HG02798 (cell line): ENCODE measurements around the gene BCAN.
"Not testable (repeated sequence)": the region's sequence is repeated elsewhere in the genome, so short reads cannot be mapped to it uniquely, and the experiment has no call there.

Source experiments
- ATAC-seq: cut with Tn5 transposase; IDR thresholded peaks from one replicate; pipeline ENCODE4 v1.9.1; 2021; ENCODE audit warnings: mild to moderate bottlenecking; ENCODE audit not compliant: unreplicated experiment, poor library complexity

Gene BCAN

GRCh38 chr1:156616463-156616862 lies 25.5 kb upstream of the BCAN start:
- ATAC-seq: no peak

DNA sequence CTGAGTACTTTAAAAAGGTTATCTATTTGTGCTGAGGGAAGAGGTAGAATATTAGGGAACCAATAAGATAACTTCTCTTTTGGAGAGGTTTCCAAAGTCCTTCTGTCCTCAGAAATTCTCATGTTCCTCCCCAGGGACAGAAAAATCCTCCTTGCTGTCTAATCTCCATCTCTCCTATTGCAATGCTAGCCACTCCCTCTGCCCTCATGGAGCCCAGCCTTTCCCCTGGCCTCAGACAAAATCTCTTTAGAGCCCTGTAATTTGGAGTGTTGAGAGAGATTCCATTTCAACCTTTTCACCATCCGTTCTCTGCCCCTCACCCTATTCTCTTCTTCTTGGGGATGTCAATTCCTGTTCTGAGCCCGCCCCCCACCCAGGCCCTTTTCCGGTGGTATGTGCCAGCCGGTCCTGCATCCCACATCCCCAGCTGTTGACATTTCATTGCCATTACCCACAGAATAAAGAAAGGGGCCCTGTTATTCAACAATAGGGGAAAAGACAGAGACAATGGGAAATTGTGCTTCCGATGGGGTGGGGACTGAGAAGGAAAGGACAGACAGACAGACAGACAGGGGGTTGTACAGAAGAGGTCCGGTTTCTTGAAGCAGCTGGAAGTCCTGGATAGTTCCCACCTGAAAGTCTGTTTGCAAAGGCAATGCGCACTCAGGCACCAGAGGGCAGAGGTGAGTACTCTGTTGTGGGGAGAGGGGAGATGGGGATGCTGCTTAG lies 22.9 kb upstream of the BCAN start, which contains the start of gene HAPLN2:
TSS of gene HAPLN2 (plus strand) at position 563 of the 729 bp plus-strand sequence. CDS start 4,076 bp downstream, outside the sequence.
- ATAC-seq: no peak

DNA sequence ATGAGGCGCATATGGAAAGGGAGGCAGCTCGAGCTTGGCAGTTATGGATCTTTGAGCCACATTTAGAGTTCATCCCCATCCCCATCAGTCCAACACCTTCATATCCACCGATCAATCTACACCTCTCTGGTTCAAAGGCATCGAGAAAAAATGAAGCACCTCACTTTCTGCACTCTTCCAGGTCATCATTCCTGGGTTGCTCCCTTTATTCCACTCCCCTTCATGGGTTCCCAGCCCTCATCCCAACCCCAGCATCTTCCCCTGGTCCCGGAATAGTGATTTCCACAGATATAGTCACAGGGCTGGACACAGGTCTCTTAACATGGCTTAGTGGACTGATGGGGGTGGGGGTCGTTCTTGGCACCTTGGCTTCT lies 22.3 kb upstream of the BCAN start:
- no peak for ATAC-seq

DNA sequence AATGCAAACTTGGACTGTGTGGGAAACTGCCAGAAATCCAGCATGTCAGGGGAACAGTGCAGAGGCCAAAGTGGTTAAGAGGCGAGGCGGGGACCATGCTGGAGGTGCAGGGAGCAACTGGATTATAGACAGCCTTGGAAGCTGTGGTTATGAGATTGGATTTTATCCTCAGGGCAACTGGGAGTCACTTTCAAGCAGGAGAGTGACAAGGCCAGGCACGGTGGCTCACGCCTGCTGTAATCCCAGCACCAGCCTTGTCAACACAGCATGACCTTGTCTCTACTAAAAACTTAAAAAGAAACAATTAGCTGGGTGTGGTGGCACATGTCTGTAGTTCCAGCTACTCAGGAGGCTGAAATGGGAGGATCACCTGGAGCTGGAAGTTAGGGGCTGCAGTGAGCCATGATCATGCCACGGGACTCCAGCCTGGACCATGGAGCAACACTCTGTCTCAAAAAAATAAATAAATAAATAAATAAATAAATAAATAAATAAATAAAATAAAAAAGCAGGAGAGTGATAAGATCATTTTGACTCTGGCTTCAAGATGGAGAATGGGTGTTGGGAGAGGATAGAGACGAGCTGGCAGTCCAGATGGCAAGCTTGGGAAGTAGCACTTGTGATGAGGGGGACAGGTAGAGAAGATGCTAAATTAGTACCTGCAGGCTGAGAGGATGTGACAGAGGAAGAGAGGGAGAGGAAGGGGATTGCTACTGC lies 19.2 kb upstream of the BCAN start:
- no peak for ATAC-seq

GRCh38 chr1:156623946-156624813 lies 17.7 kb upstream of the BCAN start:
- ATAC-seq: no peak

DNA sequence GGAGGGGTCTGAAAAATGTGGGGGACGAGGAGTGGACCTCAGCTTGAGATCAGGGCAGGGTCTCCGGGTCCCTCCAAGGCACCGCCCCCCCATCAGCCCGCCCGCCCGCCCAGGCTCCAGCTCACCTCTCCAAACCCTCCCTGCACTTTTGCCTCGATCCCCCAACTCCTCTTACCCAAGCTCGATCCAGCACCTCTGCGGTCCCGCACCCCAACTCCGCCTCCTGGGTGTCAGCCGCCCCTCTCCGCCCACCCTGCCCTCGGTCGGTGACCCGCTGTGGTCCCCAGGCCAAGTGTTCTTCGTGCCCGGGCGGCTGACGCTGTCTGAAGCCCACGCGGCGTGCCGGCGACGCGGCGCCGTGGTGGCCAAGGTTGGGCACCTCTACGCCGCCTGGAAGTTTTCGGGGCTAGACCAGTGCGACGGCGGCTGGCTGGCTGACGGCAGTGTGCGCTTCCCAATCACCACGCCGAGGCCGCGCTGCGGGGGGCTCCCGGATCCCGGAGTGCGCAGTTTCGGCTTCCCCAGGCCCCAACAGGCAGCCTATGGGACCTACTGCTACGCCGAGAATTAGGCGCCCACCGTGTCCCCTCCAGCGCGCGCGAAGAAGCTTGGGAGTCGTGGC lies 17.0 kb upstream of the BCAN start:
- no peak for ATAC-seq

DNA sequence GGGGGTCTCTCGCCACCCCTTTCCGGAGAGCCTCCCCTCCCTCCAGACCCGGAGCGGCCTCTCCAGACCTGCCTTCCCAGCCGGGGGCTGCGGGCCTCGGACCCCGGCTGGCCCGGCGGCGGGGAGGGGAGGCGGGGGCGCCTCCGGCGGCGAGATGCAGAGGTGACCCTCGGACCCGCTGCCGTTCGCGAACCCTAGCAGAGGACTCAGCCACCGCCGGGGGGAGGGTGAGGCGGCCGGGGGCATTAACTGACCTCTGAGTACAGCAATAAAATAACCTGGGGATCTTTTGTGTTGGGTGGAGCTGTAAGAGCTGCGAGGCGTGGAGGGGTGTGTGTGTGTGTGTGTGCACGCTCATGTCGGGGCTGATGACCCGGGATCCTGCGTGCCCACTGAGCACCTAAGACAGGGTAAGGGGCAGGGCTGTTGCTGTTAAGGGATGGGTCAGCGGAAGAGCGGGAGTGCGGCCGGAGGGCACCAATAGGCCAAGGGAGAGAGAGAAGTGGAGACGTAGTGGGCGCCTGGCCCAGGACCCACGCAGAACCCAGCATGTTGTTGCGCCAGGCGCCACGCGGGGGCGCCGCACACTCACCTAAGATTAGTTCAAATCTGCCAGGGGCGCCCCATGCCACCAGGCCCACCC lies 16.4 kb upstream of the BCAN start:
- ATAC-seq: peak; percentile 39

- no peak for ATAC-seq
These were observed 15.9 kb upstream of the BCAN start for GRCh38 chr1:156626079-156626438.

DNA sequence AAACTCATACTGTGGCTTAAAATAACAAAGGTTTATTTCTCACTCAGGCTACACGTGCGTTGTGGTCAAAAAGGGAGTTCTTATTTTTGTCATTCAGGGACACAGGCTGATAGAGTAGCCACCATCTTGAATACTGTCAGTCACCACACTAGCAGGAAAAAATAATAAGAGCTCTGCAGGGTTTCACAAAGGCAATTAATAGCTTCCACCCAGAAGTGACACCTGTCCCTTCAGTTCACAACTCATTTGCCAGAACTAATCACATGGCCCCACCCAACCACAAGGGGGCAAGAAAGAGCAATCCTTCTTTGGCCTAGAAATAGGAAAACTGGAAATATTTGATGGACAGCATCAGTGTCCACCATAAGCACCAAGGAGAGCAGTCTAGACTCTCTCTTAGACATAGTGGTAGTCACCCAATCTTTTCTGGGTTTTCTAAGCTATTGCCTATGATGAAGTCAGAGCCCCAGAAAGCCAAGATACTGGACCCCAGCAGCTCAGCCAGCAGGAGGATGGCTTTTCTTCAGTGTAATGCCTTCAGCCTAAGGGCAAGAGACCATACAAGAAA lies 14.5 kb upstream of the BCAN start:
- ATAC-seq: peak; percentile 61

GRCh38 chr1:156629823-156630449 lies 12.0 kb upstream of the BCAN start:
- no peak for ATAC-seq

DNA sequence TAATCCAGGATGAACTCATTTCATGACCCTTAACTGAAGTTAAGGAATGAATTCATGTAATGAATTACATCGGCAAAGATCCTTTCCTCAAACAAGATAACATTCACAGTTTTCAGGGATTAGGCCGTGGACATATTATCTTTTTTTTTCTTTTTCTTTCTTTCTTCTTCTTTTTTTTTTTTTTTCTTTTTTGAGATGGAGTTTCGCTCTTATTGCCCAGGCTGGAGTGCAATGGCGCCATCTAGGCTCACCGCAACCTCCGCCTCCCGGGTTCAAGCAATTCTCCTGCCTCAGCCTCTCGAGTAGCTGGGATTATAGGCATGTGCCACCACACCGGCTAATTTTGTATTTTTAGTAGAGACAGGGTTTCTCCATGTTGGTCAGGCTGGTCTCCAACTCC lies 10.8 kb upstream of the BCAN start:
- not testable (repeated sequence) for ATAC-seq

- ATAC-seq: no peak
These were observed 9.6 kb upstream of the BCAN start for GRCh38 chr1:156632355-156632754.

DNA sequence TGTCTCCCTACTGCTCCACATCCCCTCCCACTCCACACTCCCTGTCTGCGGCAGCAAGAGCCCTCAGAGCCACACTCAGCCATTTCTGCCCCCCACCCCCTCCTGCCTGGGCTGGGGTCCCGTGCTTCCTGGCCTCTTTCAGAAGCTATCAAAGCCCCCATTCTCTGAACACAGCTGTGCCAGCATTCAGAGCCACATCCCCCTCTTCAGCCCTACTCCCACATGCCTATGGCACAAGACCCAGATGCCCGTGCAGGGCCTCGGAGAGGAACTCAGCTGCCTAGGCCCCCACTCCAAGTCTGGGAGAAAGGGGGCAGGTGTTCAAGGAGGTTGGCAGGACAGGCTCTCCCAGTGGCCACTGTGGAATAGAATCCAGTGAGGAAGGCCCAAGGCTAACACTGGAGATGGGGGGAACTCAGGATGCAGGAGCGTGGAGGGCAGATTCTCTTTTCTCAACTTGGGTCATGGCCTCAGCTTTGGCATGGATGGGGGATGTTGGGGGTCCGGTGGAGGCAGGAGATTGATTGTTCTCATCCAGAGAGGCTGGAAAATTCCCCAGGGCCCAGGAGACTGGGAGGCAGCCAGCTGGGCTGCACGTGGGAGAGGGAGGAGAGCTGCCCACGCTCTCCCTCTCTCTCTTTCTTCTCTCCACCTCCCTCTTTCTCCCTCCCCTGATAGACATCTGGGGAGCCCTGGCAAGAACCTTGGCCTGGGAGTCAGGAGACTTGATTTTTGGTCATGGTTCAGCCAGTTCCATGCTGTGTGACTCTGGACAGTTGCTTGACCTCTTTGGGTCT lies 3.5 kb upstream of the BCAN start:
- ATAC-seq: no peak

DNA sequence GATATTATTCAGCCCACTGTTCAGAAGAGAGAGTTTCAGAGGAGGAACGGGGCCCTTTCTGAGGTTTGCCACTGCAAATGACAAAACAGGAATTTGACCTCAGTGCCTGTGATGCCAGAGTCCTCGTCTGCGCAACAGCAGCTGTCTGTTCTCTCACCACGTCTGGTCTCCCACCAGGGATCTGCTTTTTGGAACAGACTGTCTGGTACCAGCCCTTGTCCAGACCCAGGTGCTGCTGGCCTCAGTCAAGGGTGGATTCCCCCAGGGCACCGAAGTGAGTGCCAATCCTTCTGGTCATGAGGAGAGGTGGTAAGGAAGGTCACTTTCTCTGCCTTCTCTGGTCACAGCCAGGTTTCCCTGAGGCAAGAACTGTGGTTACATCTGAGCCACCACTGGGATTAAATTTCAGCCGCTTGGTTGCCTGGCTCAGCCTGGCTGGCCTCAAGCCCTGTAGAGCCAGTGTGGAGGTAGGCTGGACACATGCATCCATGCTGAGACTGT lies 2.3 kb upstream of the BCAN start:
- ATAC-seq: no peak

- no peak for ATAC-seq
These were observed 843 bp upstream of the BCAN start for GRCh38 chr1:156640842-156641706.

DNA sequence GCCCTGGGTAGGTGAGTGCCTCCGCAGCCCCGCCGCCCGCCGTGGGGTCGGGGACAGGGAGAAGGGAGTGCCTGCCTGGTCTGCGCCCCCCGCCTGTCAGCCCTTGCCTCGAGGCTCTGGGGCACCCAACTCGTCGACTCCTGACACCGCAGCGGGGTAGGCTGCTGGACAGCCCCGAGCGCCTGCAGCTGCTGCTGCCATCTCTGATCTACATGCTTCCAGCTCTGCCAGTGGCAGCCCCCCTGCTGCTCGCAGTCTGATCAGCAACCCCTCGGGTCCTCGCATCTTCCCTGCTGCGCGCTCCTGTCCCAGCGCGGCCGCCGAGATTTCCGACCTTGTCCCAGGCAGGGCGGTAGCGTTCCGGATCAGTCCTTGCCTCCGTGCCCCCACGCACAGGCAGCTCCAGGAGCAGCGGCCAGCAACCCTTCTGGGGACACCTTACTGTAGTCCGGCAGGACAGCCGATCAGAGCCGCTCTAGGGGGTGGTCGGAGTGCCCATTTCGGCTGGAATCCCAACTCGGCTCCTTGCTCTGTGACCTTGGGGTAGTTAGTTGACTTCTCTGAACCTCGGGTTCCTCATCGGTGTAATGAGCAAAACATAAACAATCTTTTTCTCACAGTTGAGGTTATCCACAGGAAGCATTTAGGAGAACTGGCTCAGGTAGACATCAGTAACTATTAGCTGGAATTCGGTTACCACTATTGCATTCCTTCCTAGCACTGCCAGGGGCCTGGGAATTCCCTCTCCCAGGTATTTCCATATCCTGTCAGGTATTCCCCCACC lies 540 bp downstream of the BCAN start:
- ATAC-seq: no peak
